NCI-H1694 treated with DMSO at 0.1 percent for 48 hours (cell line): Measurements from ENCODE around the gene OTUD1.

Experiments
- DNase-seq: peaks from one replicate; lab custom pipeline; 2025; lab: John Stamatoyannopoulos, UW

Gene OTUD1

DNA sequence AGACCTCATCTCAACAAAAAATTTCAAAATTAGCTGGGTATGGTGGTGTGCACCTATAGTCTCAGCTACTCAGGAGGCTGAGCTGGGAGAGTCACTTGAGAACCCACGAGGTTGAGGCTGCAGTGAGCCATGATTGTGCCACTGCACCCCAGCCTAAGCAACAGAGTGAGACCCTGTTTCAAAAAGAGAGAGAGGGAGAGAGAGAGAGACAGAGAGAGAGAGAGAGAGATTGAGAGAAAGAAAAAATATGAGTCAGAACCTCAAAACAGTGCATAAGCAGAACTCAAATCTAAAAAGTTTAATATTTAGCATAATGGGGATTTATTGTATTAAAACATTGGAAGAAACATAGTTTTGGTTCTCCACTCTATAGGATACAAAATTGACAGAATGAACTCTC, 17.5 kb upstream of the OTUD1 start:
- DNase-seq: no peak

DNA sequence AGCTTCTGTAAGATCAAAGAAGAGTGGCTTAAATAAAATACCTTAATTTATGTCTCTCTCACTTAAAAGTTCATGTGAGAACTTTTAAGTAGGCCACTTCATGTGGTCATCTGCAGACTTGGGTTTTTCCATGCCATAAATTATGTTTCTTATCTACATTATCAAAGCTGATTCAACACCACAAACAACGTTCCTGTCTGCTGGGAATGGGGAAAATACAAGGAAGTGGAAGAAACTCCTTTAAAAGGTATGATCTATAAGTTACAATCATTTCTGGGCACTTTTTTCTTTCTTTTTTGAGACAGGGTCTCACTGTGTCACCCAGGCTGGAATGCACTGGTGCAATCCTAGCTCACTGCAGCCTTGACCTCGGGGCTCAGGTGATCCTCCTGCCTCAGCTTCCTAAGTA, 16.9 kb upstream of the OTUD1 start:
- DNase-seq: no peak

DNA sequence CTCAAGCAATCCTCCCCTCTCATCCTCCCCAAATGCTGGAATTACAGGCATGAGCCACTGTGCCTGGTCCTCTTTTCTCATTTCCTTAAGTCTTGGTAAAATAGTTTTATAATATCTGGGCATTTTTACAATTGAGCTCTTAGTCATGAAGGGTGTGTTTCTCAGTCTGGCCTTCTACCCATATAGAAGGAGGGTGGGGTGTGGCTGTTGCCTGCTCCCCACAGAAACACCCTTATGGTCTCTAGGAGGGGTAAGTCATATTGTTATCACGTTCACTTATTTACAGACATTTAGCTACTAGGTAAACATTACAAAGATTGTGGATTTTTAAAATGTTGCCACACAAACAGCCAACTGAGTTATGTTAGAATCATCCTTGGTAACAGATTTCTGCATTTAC, 6.7 kb upstream of the OTUD1 start:
- no peak for DNase-seq

- DNase-seq: no peak
Measured at GRCh38 chr10:23432639-23433038, 6.2 kb upstream of the OTUD1 start.

DNA sequence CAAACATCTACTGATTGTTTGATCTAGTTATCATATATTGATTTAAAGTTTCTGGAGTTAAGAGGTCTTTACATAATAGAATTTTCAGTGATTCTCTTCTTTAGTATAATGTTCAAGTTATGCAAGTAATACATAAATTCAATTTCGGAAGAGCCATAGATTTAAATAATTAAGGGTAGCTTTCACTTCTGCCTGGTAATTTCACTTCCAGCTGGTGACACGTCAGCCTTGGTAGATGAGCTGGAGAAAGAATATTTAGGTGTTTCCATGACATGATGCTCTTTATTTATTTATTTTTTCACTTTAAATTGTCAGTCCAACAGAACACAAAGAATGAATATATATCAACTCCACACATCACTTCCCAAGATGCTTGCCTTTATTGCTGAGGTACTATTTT, 5.2 kb upstream of the OTUD1 start:
- DNase-seq: no peak

GRCh38 chr10:23435378-23435777, 3.5 kb upstream of the OTUD1 start:
- no peak for DNase-seq

- no peak for DNase-seq
Measured at GRCh38 chr10:23436983-23437382, 1.9 kb upstream of the OTUD1 start.

- no peak for DNase-seq
Measured at GRCh38 chr10:23437963-23438546, 820 bp upstream of the OTUD1 start.

GRCh38 chr10:23439452-23439960, 631 bp downstream of the OTUD1 start:
- no peak for DNase-seq

GRCh38 chr10:23439961-23440889, 1.4 kb downstream of the OTUD1 start:
- DNase-seq: no peak

DNA sequence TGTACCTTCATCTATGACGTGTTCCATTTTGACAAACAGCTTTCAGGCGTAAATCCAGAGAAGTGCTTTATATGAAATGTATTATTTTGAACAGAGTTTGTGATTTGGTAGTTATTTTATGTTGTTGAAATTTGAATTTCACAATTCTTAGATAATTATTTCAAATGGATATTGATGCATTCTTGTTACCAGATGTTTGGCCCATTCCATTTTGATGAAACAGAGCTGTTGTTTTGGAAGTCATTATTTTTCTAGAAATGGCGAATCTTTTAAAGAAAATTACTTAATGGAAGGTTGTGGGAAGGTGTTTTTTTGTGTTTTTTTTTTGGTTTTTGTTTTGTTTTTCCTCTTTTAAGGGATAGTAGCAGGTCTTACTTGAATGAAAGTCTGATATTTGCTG, 2.4 kb downstream of the OTUD1 start:
- DNase-seq: no peak

DNA sequence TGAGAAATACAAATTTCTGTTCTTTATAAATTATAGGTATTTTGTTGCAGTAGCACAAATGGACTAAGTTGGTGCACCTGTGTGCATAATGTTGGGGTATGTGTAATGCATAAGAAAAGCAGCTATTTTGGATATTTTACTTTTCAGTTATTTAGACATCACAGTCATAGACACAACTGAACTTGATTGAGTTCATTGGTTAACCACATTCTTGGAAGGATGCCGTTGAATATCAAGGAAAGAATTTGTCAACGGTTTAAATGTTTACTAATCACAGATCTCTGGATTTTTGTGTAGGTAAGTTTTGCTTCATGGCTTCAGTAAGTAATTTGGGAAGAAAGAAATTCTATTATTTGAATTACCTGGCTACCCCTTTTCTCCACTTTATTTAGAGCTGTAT, 4.1 kb downstream of the OTUD1 start:
- no peak for DNase-seq

DNA sequence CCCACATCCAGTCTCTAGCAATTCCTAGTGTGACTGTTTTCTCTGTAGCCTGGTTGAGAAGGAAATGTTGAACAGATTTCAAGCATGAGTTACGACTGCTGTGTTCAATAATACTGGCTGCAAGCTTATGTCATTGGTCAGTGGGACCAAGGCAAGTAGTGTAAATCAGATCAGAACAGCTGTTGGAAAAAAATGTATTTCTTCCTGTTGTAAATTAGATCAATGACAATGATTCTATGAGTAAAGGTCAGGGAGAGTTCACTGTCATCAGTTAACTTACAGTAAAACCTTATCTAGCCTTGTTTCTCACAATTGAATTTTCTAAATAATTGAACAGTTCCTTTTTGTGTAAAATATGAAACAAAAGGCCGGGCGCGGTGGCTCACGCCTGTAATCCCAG, 6.7 kb downstream of the OTUD1 start:
- DNase-seq: no peak

DNA sequence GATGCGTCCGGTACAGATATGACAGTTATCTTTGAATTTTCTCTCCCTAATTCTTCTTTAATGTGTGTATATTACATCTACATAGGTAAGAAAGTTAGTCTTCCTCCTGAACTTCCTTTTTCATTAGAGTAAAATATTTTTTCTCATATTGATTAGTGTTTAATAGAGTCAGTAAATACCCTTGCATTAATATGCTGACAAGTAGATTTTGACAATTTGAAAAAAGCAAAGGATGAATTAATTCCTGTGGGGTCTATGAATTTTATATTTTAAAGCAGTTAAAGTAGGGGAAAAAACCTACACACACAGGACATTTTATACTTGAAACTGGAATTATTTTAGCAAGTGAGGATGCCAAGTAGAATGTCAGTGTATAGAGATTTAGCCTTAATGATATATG, 9.4 kb downstream of the OTUD1 start:
- DNase-seq: no peak

DNA sequence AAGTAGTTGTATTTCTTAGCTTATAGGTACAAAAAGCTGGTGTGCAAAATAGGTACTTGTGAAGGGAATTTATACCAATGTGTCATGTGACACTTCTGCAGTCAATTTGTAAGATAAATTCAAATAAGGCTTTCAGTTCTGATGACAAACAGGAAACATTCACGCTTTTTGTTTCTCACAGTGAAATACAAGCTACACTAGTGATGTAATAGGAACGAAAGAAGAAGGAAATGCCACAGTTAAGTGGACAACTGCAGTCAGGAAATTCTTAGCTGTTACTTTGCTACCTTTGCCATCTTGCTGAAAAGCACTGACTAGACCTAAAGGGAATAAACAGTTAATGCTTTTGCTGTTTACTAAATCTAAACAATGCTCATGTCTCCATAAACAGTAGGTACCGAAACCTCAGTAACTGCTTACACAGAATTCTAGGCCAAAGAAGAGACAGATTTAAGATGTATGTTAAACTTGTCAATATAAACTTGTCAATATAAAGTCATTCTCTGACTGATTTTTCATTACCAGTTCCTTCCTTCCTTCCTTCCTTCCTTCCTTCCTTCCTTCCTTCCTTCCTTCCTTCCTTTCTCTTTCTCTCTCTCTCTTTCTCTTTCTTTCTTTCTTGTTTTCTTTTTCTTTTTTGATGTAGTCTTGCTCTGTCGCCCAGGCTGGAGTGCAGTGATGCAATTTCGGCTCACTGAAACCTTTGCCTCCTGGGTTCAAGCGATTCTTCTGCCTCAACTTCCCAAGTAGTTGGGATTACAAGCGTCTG, 10.1 kb downstream of the OTUD1 start:
- DNase-seq: no peak

- DNase-seq: no peak
Measured at GRCh38 chr10:23452033-23452655, 13.3 kb downstream of the OTUD1 start.

GRCh38 chr10:23453465-23453864, 14.6 kb downstream of the OTUD1 start:
- DNase-seq: no peak

DNA sequence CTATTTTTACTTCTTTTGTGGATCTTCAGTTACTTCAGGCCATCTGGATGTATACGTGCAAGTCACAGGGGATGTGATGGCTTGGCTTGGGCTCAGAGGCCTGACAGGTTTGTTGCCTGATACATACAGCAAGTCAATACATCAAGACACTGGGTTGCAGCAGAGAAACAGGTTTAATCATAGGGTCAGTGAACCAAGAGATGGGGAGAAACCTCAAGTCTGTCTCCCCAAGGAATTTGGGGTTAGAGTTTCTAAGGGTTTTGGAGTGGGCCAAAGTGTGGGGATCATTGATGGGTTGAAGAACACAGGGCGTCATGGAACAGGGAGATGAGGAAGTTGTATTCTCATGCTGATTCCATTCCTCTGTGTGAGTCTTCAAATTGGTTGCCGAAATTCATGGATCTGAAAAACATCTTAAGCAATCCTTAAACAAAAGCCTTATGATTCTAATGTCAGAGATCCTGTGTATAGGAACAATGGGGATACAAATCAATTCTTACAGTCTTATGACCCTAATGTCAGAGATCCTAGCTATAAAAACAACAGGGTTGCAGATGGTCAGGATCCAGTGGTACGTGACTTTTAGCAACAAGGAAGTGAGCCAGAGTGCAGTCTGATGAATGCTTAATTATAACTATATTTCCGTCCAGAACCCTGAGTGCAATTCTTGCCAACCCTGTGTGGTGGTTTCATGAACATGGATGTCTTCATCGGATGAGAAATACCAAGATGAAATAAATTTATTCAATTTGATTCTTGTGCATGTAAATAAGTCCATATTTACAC, 18.9 kb downstream of the OTUD1 start:
- DNase-seq: no peak

- no peak for DNase-seq
Measured at GRCh38 chr10:23459308-23459939, 20.5 kb downstream of the OTUD1 start.

GRCh38 chr10:23461557-23461956, 22.7 kb downstream of the OTUD1 start:
- DNase-seq: no peak

GRCh38 chr10:23467012-23467411, 28.1 kb downstream of the OTUD1 start:
- DNase-seq: no peak
